ENCODE results near the gene LCN2.
"Not testable (repeated sequence)": the region's sequence is repeated elsewhere in the genome, so short reads cannot be mapped to it uniquely, and the experiment has no call there.

LCN2 gene

DNA sequence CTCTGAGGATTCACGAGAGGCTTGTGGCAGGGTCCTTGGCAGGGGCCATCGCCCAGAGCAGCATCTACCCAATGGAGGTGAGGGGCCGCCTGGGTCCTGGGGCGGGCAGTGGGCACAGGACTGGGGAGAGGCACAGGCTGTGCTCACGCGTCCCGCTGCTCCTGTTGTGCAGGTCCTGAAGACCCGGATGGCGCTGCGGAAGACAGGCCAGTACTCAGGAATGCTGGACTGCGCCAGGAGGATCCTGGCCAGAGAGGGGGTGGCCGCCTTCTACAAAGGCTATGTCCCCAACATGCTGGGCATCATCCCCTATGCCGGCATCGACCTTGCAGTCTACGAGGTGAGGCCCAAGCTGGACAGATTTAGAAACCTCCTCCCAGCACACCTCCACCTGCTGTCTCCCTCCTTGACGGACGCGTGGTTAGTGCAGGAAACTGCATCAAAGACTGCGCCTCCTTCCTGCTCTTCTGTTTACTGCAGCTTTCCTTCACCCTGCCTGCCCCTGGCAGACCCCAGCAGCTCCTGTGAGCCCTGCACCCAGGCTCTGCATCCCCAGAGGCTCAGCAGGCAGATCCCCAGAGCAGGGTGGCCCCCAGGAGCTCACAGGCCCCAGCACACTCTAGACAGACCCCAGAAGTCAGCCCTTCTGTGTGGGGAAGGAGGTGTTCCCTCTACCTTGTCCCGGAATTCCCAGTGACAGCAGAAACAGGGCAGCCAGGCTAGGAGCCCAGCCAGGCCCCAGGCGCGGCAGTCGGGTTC is 42.9 kb upstream of the LCN2 start:
- Histone ChIP-seq H3K36me3 (ENCODE audit: control insufficient read depth, insufficient read depth, low read length) (peaks cover 76% of the 10 kb centered on the region), H3K9me3 (ENCODE audit: control insufficient read depth, low read length) (no peaks in the 10 kb centered on the region), H3K4me1 (ENCODE audit: control insufficient read depth, insufficient read depth, low read length, poor library complexity, severe bottlenecking) (peaks cover 4% of the 10 kb centered on the region), H3K27ac (ENCODE audit: low read depth, low read length, severe bottlenecking) (no peak overlapping the region), H3K4me3 (ENCODE audit: extremely low read depth, insufficient read depth, low read length, poor library complexity, severe bottlenecking) (no peak overlapping the region)
- WGBS, 2 experiments (ENCODE audit: insufficient coverage in 2 of 2) = 98 to 99% methylated on average over 21 to 23 of the region's 23 CpGs

DNA sequence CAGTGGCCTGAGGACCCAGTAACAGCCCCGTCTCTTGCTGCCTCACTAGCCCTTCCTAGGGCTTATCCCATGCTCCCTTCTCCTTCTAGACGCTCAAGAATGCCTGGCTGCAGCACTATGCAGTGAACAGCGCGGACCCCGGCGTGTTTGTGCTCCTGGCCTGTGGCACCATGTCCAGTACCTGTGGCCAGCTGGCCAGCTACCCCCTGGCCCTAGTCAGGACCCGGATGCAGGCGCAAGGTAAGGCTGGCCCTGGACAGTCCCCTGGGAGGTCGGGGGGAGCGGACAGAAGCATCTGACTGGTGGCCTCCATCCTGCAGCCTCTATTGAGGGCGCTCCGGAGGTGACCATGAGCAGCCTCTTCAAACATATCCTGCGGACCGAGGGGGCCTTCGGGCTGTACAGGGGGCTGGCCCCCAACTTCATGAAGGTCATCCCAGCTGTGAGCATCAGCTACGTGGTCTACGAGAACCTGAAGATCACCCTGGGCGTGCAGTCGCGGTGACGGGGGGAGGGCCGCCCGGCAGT is 42.2 kb upstream of the LCN2 start:
- H3K27ac ChIP-seq (ENCODE audit: low read depth, low read length, severe bottlenecking) = no peak overlapping the region
- H3K36me3 ChIP-seq (ENCODE audit: control insufficient read depth, insufficient read depth, low read length) = peaks cover 70% of the 10 kb centered on the region
- peaks cover 4% of the 10 kb centered on the region for H3K4me1 ChIP-seq (ENCODE audit: control insufficient read depth, insufficient read depth, low read length, poor library complexity, severe bottlenecking)
- H3K9me3 ChIP-seq (ENCODE audit: control insufficient read depth, low read length) = no peaks in the 10 kb centered on the region
- WGBS, 2 experiments (ENCODE audit: insufficient coverage in 2 of 2) = 96% methylated on average over 21 to 23 of the region's 23 CpGs
- no peak overlapping the region for H3K4me3 ChIP-seq (ENCODE audit: extremely low read depth, insufficient read depth, low read length, poor library complexity, severe bottlenecking)

DNA sequence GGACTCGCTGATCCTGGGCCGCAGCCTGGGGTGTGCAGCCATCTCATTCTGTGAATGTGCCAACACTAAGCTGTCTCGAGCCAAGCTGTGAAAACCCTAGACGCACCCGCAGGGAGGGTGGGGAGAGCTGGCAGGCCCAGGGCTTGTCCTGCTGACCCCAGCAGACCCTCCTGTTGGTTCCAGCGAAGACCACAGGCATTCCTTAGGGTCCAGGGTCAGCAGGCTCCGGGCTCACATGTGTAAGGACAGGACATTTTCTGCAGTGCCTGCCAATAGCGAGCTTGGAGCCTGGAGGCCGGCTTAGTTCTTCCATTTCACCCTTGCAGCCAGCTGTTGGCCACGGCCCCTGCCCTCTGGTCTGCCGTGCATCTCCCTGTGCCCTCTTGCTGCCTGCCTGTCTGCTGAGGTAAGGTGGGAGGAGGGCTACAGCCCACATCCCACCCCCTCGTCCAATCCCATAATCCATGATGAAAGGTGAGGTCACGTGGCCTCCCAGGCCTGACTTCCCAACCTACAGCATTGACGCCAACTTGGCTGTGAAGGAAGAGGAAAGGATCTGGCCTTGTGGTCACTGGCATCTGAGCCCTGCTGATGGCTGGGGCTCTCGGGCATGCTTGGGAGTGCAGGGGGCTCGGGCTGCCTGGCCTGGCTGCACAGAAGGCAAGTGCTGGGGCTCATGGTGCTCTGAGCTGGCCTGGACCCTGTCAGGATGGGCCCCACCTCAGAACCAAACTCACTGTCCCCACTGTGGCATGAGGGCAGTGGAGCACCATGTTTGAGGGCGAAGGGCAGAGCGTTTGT is 41.6 kb upstream of the LCN2 start:
- Histone ChIP-seq H3K27ac (ENCODE audit: low read depth, low read length, severe bottlenecking) (no peak overlapping the region), H3K4me1 (ENCODE audit: control insufficient read depth, insufficient read depth, low read length, poor library complexity, severe bottlenecking) (peaks cover 4% of the 10 kb centered on the region), H3K9me3 (ENCODE audit: control insufficient read depth, low read length) (no peaks in the 10 kb centered on the region), H3K4me3 (ENCODE audit: extremely low read depth, insufficient read depth, low read length, poor library complexity, severe bottlenecking) (no peak overlapping the region), H3K36me3 (ENCODE audit: control insufficient read depth, insufficient read depth, low read length) (peaks cover 64% of the 10 kb centered on the region)
- 89 to 94% methylated on average over 16 of the region's 18 CpGs for WGBS, 2 experiments (ENCODE audit: insufficient coverage in 2 of 2)

DNA sequence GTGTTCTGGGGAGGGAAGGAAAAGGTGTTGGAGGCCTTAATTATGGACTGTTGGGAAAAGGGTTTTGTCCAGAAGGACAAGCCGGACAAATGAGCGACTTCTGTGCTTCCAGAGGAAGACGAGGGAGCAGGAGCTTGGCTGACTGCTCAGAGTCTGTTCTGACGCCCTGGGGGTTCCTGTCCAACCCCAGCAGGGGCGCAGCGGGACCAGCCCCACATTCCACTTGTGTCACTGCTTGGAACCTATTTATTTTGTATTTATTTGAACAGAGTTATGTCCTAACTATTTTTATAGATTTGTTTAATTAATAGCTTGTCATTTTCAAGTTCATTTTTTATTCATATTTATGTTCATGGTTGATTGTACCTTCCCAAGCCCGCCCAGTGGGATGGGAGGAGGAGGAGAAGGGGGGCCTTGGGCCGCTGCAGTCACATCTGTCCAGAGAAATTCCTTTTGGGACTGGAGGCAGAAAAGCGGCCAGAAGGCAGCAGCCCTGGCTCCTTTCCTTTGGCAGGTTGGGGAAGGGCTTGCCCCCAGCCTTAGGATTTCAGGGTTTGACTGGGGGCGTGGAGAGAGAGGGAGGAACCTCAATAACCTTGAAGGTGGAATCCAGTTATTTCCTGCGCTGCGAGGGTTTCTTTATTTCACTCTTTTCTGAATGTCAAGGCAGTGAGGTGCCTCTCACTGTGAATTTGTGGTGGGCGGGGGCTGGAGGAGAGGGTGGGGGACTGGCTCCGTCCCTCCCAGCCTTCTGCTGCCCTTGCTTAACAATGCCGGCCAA is 40.8 kb upstream of the LCN2 start:
- peaks cover 58% of the 10 kb centered on the region for H3K36me3 ChIP-seq (ENCODE audit: control insufficient read depth, insufficient read depth, low read length)
- H3K9me3 ChIP-seq (ENCODE audit: control insufficient read depth, low read length) = no peaks in the 10 kb centered on the region
- H3K4me1 ChIP-seq (ENCODE audit: control insufficient read depth, insufficient read depth, low read length, poor library complexity, severe bottlenecking) = peaks cover 4% of the 10 kb centered on the region
- no peak overlapping the region for H3K4me3 ChIP-seq (ENCODE audit: extremely low read depth, insufficient read depth, low read length, poor library complexity, severe bottlenecking)
- H3K27ac ChIP-seq (ENCODE audit: low read depth, low read length, severe bottlenecking) = no peak overlapping the region
- 93 to 96% methylated on average over 9 to 11 of the region's 15 CpGs for WGBS, 2 experiments (ENCODE audit: insufficient coverage in 2 of 2)

DNA sequence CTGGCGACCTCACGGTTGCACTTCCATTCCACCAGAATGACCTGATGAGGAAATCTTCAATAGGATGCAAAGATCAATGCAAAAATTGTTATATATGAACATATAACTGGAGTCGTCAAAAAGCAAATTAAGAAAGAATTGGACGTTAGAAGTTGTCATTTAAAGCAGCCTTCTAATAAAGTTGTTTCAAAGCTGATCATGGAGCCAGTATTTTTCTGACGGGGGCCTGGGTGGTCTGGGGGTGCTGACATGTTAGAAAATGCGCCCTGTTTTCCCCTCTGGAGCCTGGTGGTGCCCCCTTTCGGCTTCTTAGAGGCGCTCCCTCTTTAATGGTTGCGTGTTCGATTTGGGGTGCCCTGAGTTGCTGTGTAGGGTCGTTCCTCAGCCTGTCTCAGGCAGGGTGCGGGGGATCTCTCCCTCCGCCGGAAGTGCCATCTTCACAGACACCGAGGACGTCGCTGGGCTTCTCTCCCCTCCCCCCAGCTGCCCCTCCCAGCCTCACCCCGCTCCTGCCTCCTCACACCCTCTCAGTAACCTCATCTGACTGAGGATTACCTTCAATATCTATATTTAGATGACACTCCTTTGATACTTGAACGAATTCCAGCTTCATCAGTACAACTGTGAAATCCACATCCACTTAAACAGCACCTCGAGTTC is 40.1 kb upstream of the LCN2 start:
- peaks cover 2% of the 10 kb centered on the region for H3K4me1 ChIP-seq (ENCODE audit: control insufficient read depth, insufficient read depth, low read length, poor library complexity, severe bottlenecking)
- H3K4me3 ChIP-seq (ENCODE audit: extremely low read depth, insufficient read depth, low read length, poor library complexity, severe bottlenecking) = no peak overlapping the region
- H3K9me3 ChIP-seq (ENCODE audit: control insufficient read depth, low read length) = no peaks in the 10 kb centered on the region
- peaks cover 58% of the 10 kb centered on the region for H3K36me3 ChIP-seq (ENCODE audit: control insufficient read depth, insufficient read depth, low read length)
- no peak overlapping the region for H3K27ac ChIP-seq (ENCODE audit: low read depth, low read length, severe bottlenecking)
- 83 to 92% methylated on average over 11 to 17 of the region's 20 CpGs for WGBS, 2 experiments (ENCODE audit: insufficient coverage in 2 of 2)

DNA sequence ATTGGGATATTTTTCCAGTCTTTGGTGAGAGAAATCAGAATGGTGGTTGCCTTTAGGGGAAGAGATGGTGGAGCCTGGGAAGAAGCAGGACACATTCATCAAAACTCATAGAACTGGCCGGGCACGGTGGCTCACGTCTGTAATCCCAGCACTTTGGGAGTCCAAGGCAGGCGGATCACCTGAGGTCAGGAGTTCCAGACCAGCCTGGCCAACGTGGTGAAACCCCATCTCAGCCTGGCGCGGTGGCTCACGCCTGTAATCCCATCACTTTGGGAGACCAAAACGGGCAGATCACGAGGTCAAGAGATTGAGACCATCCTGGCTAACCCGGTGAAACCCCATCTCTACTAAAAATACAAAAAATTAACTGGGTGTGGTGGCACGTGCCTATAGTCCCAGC is 37.5 kb upstream of the LCN2 start:
- H3K4me1 ChIP-seq (ENCODE audit: control insufficient read depth, insufficient read depth, low read length, poor library complexity, severe bottlenecking); H3K27ac ChIP-seq (ENCODE audit: low read depth, low read length, severe bottlenecking); H3K9me3 ChIP-seq (ENCODE audit: control insufficient read depth, low read length); H3K4me3 ChIP-seq (ENCODE audit: extremely low read depth, insufficient read depth, low read length, poor library complexity, severe bottlenecking): not testable (repeated sequence)
- WGBS, 2 experiments (ENCODE audit: insufficient coverage in 2 of 2) = 89 to 91% methylated on average over 8 of the region's 12 CpGs
- peaks cover 44% of the 10 kb centered on the region for H3K36me3 ChIP-seq (ENCODE audit: control insufficient read depth, insufficient read depth, low read length)

DNA sequence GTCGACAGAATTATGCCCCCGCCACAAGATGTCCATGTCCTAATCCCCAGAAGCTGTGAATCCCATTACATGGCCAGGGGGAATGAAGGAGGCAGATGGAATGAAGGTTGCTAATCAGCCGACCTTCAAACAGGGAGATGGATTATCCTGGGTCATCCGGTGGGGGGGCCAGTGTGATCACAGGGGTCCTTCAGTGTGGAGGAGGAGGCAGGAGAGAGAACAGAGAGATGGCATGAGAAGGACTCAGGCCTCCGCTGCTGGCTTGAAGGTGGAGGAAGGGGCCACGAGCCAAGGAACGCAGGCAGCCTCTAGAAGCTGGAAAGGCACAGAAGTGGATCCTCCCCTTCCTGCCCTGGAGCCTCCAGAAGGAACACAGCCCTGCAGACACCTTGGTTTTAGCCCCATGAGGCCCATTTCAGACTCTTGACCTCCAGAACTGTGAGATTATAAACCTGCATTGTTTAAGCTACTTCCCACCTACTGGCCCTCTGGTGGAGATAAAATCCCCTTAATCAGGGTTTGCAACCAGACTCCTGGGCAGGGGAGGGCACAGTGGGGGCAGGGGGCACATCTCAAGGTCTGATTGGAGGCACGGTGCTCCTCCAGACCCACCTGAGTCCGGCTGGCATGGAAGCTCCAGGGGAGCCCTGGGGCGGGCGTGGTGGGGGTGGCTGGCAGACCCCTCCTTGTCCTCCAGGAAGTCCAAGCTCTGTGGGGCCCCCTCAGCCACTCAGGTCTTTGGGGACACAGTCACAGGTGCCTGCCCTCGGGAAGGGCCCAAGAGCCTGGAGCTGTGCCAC is 35.5 kb upstream of the LCN2 start:
- H3K27ac ChIP-seq (ENCODE audit: low read depth, low read length, severe bottlenecking) = no peak overlapping the region
- H3K9me3 ChIP-seq (ENCODE audit: control insufficient read depth, low read length) = no peaks in the 10 kb centered on the region
- H3K36me3 ChIP-seq (ENCODE audit: control insufficient read depth, insufficient read depth, low read length) = peaks cover 25% of the 10 kb centered on the region
- WGBS, 2 experiments (ENCODE audit: insufficient coverage in 2 of 2) = 95 to 99% methylated on average over 10 to 12 of the region's 12 CpGs
- H3K4me3 ChIP-seq (ENCODE audit: extremely low read depth, insufficient read depth, low read length, poor library complexity, severe bottlenecking) = no peak overlapping the region
- H3K4me1 ChIP-seq (ENCODE audit: control insufficient read depth, insufficient read depth, low read length, poor library complexity, severe bottlenecking) = peaks cover 3% of the 10 kb centered on the region

DNA sequence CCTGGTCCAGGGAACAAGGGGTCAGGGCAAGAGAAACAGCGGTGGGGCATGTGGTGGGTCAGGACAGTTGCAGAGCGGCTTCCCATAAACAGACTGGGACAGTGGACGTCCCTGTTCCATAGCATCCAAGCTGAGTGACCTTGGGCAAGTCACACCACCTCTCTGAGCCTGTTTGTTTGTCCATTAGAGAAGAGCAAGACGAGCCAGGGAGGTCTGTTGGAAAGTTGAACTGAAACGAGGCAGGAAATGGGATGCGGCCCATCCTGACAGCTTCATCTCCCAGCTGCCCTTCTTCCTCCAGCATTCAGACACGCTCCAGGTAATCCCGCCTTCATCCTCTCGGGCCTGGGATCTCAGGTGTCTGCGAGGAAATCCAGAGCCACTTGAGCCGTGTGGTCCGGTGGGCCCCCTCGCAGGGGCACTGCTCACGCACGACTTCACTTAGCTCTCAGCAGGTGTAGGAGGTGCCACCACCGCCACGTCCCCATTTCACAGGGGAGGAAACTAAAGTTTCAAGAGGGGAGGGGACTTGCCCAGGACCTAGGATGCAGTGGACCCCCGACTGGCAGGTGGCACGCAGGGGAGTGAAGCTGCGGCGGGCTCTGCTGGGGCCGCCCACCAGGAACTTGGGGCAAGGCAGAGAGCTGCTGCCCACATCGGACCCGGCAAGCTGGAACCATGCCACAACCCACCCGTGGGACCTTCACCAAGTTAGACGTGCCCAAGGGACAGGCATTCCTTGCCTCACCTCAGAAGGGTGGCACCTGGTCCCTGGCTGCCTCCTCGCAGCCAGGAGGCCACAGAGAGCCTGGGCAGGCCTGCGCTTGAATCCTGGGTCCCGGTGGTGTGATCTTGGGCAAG is 34.7 kb upstream of the LCN2 start:
- Histone ChIP-seq H3K4me3 (ENCODE audit: extremely low read depth, insufficient read depth, low read length, poor library complexity, severe bottlenecking) (no peak overlapping the region), H3K27ac (ENCODE audit: low read depth, low read length, severe bottlenecking) (no peak overlapping the region), H3K4me1 (ENCODE audit: control insufficient read depth, insufficient read depth, low read length, poor library complexity, severe bottlenecking) (peaks cover 3% of the 10 kb centered on the region), H3K9me3 (ENCODE audit: control insufficient read depth, low read length) (no peaks in the 10 kb centered on the region), H3K36me3 (ENCODE audit: control insufficient read depth, insufficient read depth, low read length) (peaks cover 17% of the 10 kb centered on the region)
- 92 to 93% methylated on average over 19 to 28 of the region's 29 CpGs for WGBS, 2 experiments (ENCODE audit: insufficient coverage in 2 of 2)
